Stimulated activated naive CD8-positive, alpha-beta T cell treated with anti-CD3 and anti-CD28 coated beads, Interleukin-15, Interleukin-2, amounts not matched to agents 100 U/mL and 50 U/mL, for 24 hours (primary cell): ENCODE results near the gene SSX4B.
A peak's percentile ranks its signal among the peaks of the same experiment; 100 is the strongest.
"Not testable (repeated sequence)": the region's sequence is repeated elsewhere in the genome, so short reads cannot be mapped to it uniquely, and the experiment has no call there.

Experiments
- ATAC-seq: fragments of 150-1000 bp; cut with Tn5 transposase; one replicate; pipeline ENCODE4 v1.10.0; 2021
- DNase-seq: peaks from one replicate; pipeline ENCODE4 v3.0.0; 2021

The SSX4B gene, protein sequence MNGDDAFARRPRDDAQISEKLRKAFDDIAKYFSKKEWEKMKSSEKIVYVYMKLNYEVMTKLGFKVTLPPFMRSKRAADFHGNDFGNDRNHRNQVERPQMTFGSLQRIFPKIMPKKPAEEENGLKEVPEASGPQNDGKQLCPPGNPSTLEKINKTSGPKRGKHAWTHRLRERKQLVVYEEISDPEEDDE

DNA sequence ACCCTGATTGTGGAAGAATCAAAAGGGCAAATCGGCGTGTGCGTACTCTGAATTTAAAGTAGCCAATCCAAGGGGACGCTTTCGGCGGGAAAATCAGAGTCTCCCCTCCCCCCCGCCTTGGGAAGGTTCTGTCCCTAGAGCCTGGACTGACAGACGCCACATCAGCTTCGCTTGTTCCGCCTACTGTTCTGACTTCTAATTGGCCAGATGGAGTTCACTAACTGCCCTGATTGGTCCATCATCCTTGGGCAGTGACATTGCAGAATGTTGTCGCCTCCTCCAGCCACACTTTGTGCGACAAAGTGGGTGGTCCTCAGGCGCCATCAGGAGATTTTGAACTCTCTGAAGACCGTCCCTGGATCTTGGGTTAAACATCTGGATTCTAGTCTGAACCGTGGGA, at the start of gene SSX4B:
SSX4B (minus strand) TSS at position 101 of the 400 bp plus-strand sequence. CDS start 588 bp downstream, outside the sequence.
- ATAC-seq, DNase-seq: not testable (repeated sequence)

DNA sequence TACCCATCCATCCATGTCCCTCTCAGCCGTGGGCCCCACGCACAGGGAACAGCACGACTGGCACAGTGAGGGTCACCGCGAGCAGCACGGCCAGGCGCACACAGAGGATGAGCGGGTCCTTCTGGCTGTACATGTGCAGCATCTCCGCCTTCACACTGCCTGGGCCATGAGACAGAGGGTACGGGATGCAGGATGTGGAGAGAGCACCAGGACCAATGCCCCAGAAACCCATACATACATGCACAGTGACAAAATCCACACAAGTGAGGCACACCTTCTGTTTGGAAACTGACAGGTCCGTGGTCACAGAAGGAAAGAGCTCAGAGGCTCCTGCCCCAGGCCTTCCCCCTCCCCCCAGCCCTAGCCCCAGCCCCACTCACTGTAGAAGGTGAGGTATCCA, 48.8 kb upstream of the SSX4B start:
- ATAC-seq (no peak), DNase-seq (no peak)

- DNase-seq (no peak), ATAC-seq (no peak)
These were observed 48.3 kb upstream of the SSX4B start for GRCh38 chrX:48460031-48460430.

DNA sequence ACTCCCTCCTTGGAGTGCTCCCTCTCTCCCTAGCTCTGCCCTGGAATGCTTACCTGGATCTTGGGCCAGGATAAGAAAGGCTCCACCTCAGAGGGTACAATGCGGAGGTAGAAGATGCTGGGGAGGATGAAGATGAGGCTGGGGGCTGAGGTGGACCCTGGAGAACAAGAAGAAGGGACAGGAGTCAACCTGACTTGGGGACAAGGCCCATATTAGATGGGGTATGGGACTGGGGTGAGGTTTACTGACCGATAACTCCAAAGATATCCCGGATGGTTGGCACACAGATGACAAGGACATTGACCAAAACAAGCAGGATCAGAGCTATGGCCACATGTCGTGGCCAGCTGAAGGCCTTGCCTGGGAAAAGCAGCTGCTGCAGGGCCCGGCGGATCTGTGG, 47.7 kb upstream of the SSX4B start:
- ATAC-seq (no peak), DNase-seq (no peak)

- DNase-seq: no peak
- ATAC-seq: no peak
These were observed 47.0 kb upstream of the SSX4B start for GRCh38 chrX:48458711-48459110.

- DNase-seq: no peak
- no peak for ATAC-seq
These were observed 45.0 kb upstream of the SSX4B start for GRCh38 chrX:48456628-48457331.

- ATAC-seq (no peak), DNase-seq (no peak)
These were observed 39.9 kb upstream of the SSX4B start for GRCh38 chrX:48451708-48452107.

GRCh38 chrX:48450076-48450475, 38.3 kb upstream of the SSX4B start:
- ATAC-seq (no peak), DNase-seq (no peak)

DNA sequence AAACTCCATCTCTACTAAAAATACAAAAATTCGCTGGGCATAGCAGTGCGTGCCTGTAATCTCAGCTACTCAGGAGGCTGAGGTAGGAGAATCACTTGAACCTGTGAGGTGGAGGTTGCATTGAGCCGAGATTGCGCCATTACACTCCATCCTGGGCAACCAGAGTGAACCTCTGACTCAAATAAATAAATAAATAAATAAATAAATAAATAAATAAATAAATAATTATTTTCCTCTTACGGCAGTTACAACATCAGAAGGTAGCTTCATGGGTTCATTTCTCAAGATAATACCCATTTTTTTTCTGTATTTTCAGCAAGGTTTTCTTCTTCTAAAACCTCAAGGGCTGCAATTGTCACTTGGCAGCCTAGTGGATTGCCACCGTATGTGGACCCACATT, 35.4 kb upstream of the SSX4B start:
- not testable (repeated sequence) for DNase-seq, ATAC-seq

- not testable (repeated sequence) for ATAC-seq, DNase-seq
These were observed 22.0 kb upstream of the SSX4B start for GRCh38 chrX:48433713-48434112.

GRCh38 chrX:48430166-48430565, 18.4 kb upstream of the SSX4B start:
- DNase-seq, ATAC-seq: not testable (repeated sequence)

DNA sequence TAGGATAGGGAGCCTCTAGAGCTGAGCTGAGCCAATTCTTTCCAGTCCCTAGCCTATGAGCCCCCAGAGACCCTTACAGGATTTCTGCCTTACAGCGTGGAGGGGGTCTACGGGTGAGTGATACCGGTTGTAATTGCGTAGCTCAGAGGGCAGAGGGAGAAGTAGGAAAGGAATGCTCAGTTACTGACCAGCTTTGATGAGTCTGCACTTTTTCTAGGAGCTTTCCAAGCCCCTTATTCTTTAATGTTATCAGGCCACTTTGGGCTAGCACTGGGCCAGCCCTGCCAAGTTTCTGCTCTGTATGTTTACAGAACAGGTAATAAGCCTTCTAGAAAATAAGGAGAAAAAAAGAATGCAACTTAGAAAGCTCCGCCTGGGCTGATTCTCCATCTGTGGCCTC, 17.8 kb upstream of the SSX4B start:
- DNase-seq, ATAC-seq: not testable (repeated sequence)

DNA sequence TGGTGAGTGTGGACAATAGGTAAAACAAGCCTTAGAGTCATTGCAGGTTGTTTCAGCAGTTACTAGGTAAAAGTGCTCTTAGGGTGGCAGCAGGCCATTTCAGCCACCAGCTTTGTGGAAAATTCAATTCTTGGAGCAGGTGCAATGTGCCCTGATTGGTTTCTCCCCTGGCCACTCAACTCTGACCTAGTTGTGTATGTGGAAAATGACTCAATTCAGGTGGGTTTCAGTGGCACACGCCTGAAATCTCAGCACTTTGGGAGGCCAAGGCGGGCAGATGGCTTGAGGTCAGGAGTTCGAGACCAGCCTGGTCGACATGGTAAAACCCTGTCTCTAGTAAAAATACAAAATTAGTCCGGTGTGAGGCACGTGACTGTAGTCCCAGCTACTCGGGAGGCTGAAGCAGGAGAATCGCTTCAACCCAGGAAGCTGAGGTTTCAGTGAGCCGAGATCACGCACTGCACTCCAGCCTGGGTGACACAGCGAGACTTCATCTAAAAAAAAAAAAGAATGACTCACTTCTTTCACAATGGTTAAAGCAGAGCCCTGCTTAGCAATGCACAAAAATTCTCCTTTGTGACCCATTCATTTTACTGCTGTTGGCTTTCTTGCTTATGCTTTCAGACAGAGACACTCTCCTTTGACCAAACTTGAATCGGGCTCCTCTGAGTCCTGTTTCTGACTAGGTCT, 15.4 kb upstream of the SSX4B start:
- ATAC-seq: peak; percentile 83

GRCh38 chrX:48397825-48398224, 13.9 kb downstream of the SSX4B start:
- not testable (repeated sequence) for ATAC-seq, DNase-seq

More for the DNA sequence above, 15.4 kb upstream of the SSX4B start:
- DNase-seq: not testable (repeated sequence)

GRCh38 chrX:48396931-48397330, 14.8 kb downstream of the SSX4B start:
- not testable (repeated sequence) for ATAC-seq, DNase-seq

GRCh38 chrX:48383239-48383638, 28.5 kb downstream of the SSX4B start, which contains the start of gene SSX4:
SSX4 (plus strand) TSS chrX:48383539; CDS start chrX:48384054, 515 bp downstream.
- not testable (repeated sequence) for DNase-seq, ATAC-seq

DNA sequence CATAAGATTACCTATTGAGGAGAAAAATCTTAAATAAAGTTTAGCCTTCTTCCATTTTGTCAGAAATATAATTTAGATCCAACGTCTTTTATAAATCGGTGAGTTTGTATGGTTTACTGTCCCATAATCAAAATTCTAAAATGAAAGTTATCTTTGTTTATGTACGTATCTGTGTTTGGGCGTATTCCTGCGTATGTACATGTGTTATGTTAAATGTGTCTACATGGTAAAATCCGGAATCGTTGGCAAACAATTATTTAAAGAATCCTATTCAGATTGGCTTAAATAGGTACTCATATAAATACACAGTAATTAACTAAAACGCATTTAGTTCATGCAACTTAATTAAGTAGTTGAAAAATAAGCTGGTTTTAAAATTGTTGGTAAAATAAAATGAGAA, 41.4 kb downstream of the SSX4B start:
- not testable (repeated sequence) for ATAC-seq, DNase-seq

GRCh38 chrX:48367717-48368408, 43.9 kb downstream of the SSX4B start:
- DNase-seq: not testable (repeated sequence)
- ATAC-seq: peak; percentile 81

DNA sequence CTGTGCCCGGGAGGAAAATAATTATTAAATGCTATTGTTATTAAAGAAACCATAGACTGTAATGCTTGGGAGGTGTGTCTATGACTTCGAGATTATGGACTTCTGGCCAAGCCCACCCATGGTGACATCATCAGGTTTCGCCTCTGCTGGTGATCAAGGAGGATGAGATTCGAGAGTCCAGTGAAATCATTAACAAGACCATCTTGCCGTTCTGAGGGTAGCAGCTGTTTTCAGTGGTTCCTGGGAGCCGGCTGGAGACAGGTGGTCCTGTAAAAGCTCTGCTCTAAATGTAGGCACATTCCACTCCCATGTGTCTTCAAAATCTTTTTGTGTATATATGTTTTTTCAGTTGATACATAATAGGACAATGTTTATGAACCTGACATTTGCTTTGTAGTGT, 52.5 kb downstream of the SSX4B start:
- not testable (repeated sequence) for ATAC-seq, DNase-seq

DNA sequence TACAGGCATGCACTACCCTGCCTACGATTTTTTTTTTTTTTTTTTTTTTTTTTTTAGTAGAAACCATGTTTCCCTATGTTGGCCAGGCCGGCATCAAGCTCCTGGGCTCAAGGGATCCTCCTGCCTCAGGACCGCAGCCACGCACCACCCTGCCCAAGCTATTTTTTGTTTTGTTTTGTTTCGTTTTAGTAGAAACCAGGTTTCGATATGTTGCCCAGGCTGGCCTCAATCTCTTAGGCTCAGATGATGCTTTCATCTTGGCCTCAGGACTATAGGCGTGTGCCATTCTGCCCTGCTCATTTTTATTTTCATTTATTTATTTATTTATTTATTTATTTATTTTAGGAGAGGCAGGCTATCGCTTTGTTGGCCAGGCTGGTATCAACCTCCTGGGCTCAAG, 54.1 kb downstream of the SSX4B start:
- ATAC-seq (no peak), DNase-seq (no peak)

DNA sequence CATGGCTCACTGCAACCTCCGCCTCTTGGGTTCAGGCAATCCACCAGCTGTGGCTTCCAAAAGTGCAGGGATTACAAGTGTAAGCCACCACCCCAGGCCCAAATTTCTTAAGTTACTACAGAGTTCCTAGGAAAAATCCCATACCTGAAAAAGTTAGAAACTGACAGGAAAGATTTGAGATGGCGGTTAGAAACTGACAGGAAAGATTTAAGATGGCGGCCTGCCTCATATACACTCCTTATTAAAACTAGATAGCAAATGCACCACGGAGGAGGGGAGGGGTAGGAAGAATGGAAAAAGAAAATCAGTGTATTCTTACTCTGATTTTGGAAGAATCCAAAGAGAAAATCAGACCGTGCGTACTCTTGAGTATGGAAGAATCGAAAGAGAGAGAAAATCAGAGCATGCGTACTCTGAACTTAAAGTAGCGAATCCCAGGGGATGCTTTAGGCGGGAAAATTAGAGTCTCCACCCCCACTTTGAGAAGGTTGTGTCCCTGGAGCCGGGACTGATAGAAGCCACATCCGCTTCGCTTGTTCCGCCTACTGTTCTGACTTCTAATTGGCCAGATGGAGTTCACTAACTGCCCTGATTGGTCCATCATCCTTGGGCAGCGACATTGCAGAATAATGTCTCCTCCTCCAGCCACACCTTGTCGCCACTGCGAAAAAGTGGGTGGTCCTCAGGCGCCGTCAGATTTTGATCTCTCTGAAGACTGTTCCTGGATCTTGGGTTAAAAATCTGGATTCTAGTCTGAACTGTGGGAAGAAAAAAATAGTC, 55.3 kb downstream of the SSX4B start, which contains the start of gene SSX3:
SSX3 (minus strand) TSS at position 389 of the 780 bp plus-strand sequence. CDS start 1,454 bp downstream, outside the sequence.
- ATAC-seq, DNase-seq: not testable (repeated sequence)
